Measurements from ENCODE around the gene STX18.
"Not testable (repeated sequence)": the region's sequence is repeated elsewhere in the genome, so short reads cannot be mapped to it uniquely, and the experiment has no call there.

Gene STX18

GRCh38 chr4:4512282-4512681, 29.6 kb downstream of the STX18 start:
- no peak for DNase-seq (ENCODE audit: extremely low read depth, low read depth)
- no peak overlapping the region for H3K4me3 ChIP-seq (replicated peaks; ENCODE audit: low read depth, low read length)
- TF ChIP-seq CTCF (IDR thresholded peaks at IDR 0.05; ENCODE audit: low read depth, low read length, missing control alignments), result no peak

GRCh38 chr4:4510641-4511040, 31.2 kb downstream of the STX18 start:
- DNase-seq (ENCODE audit: extremely low read depth, low read depth), result not testable (repeated sequence)

GRCh38 chr4:4509521-4509920, 32.3 kb downstream of the STX18 start:
- no peak for DNase-seq (ENCODE audit: extremely low read depth, low read depth)
- no peak for TF ChIP-seq CTCF (IDR thresholded peaks at IDR 0.05; ENCODE audit: low read depth, low read length, missing control alignments)

More at GRCh38 chr4:4510641-4511040, 31.2 kb downstream of the STX18 start:
- H3K4me3 ChIP-seq (replicated peaks; ENCODE audit: low read depth, low read length), result not testable (repeated sequence)

GRCh38 chr4:4507923-4508322, 33.9 kb downstream of the STX18 start:
- DNase-seq (ENCODE audit: extremely low read depth, low read depth), result no peak
- no peak overlapping the region for H3K4me3 ChIP-seq (replicated peaks; ENCODE audit: low read depth, low read length)
- TF ChIP-seq CTCF (IDR thresholded peaks at IDR 0.05; ENCODE audit: low read depth, low read length, missing control alignments), result peak; percentile 48

More at GRCh38 chr4:4509521-4509920, 32.3 kb downstream of the STX18 start:
- no peak overlapping the region for H3K4me3 ChIP-seq (replicated peaks; ENCODE audit: low read depth, low read length)

GRCh38 chr4:4507403-4507802, 34.4 kb downstream of the STX18 start:
- no peak overlapping the region for H3K4me3 ChIP-seq (replicated peaks; ENCODE audit: low read depth, low read length)
- no peak for TF ChIP-seq CTCF (IDR thresholded peaks at IDR 0.05; ENCODE audit: low read depth, low read length, missing control alignments)
- no peak for DNase-seq (ENCODE audit: extremely low read depth, low read depth)

GRCh38 chr4:4506961-4507360, 34.9 kb downstream of the STX18 start:
- no peak for TF ChIP-seq CTCF (IDR thresholded peaks at IDR 0.05; ENCODE audit: low read depth, low read length, missing control alignments)
- no peak overlapping the region for H3K4me3 ChIP-seq (replicated peaks; ENCODE audit: low read depth, low read length)
- DNase-seq (ENCODE audit: extremely low read depth, low read depth), result no peak

- not testable (repeated sequence) for H3K4me3 ChIP-seq (replicated peaks; ENCODE audit: low read depth, low read length); DNase-seq (ENCODE audit: extremely low read depth, low read depth)
Measured at GRCh38 chr4:4505211-4505610, 36.6 kb downstream of the STX18 start.

- no peak for TF ChIP-seq CTCF (IDR thresholded peaks at IDR 0.05; ENCODE audit: low read depth, low read length, missing control alignments)
- DNase-seq (ENCODE audit: extremely low read depth, low read depth), result no peak
- H3K4me3 ChIP-seq (replicated peaks; ENCODE audit: low read depth, low read length), result no peak overlapping the region
Measured at GRCh38 chr4:4504783-4505182, 37.1 kb downstream of the STX18 start.

Measured in HFF-Myc (cell line).